NB4 (cell line): ENCODE measurements around the gene CHST14.

Source experiments
- DNase-seq: peaks from one replicate; pipeline ENCODE4 v3.0.0; 2010; ENCODE audit warnings: low read depth
- H3K4me3 ChIP-seq: one replicate; pipeline ENCODE4 v1.5.1; 2011; ENCODE audit warnings: mild to moderate bottlenecking, low read depth, low read length, moderate library complexity
- MAX ChIP-seq: IDR thresholded peaks from 2 replicates; pipeline ENCODE4 v1.6.1; 2011; ENCODE audit warnings: low read depth, low read length
- MYC ChIP-seq: IDR thresholded peaks from 2 replicates; pipeline ENCODE4 v1.6.1; 2011; ENCODE audit warnings: low read depth, low read length
- POLR2A ChIP-seq: IDR thresholded peaks from 2 replicates; pipeline ENCODE4 v1.6.1; 2011; ENCODE audit warnings: mild to moderate bottlenecking; ENCODE audit not compliant: insufficient read length; ENCODE audit errors: extremely low read depth
- TF ChIP-seq, protein P1 (sequence below): IDR thresholded peaks from one replicate; pipeline ENCODE4 v1.5.1; 2012; ENCODE audit warnings: low read depth, low read length

Gene CHST14

GRCh38 chr15:40464595-40465185 lies 6.1 kb upstream of the CHST14 start:
- TF ChIP-seq, protein P1, sequence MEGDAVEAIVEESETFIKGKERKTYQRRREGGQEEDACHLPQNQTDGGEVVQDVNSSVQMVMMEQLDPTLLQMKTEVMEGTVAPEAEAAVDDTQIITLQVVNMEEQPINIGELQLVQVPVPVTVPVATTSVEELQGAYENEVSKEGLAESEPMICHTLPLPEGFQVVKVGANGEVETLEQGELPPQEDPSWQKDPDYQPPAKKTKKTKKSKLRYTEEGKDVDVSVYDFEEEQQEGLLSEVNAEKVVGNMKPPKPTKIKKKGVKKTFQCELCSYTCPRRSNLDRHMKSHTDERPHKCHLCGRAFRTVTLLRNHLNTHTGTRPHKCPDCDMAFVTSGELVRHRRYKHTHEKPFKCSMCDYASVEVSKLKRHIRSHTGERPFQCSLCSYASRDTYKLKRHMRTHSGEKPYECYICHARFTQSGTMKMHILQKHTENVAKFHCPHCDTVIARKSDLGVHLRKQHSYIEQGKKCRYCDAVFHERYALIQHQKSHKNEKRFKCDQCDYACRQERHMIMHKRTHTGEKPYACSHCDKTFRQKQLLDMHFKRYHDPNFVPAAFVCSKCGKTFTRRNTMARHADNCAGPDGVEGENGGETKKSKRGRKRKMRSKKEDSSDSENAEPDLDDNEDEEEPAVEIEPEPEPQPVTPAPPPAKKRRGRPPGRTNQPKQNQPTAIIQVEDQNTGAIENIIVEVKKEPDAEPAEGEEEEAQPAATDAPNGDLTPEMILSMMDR: no peak
- TF ChIP-seq MAX (no peak), MYC (no peak), POLR2A (no peak)
- no peak for DNase-seq
- H3K4me3 ChIP-seq: no peak overlapping the region

DNA sequence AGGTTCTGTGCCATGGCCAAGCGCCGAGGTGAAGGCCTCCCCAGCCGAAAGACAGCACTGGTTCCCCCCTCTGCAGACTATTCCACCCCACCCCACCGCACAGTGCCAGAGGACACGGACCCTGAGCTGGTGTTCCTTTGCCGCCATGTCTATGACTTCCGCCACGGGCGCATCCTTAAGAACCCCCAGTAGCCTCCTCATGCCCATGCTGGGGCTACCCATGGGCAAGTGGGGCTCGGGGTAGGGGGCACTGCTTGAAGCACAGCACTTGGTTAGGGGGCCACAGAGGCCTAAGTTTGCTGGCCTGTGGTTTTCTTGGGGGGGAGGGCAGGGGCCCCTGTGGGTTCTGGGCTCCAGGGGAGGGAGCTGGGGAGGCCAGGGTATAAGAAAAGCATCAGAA lies 4.8 kb upstream of the CHST14 start:
- TF ChIP-seq MYC (no peak), POLR2A (no peak), MAX (no peak)
- TF ChIP-seq, protein P1: no peak
- no peak for DNase-seq
- no peak overlapping the region for H3K4me3 ChIP-seq

- H3K4me3 ChIP-seq: no peak overlapping the region
- TF ChIP-seq MYC: no peak
- no peak for TF ChIP-seq POLR2A
- no peak for TF ChIP-seq MAX
- TF ChIP-seq, protein P1: no peak
- no peak for DNase-seq
Measured at GRCh38 chr15:40466426-40467260, 4.1 kb upstream of the CHST14 start.

DNA sequence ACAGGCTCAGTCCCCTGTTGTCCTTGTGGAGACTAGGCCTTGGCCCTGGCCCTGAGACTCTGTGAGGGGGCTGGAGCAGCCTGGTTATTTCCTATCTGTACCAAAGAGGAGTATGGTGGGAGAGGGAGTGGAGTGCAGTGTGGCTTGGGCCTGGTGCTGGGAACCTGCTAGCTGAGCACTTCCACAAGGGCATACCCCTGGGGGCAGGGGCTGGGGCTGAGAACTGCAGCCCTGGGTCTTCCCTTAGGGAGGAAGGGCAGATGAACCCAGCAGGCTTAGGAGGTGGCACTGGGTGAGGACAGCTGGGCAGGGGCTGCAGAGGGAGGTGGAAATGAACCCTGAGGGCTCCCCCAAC lies 3.5 kb upstream of the CHST14 start:
- DNase-seq: no peak
- H3K4me3 ChIP-seq: no peak overlapping the region
- TF ChIP-seq, protein P1: no peak
- TF ChIP-seq MYC (no peak), POLR2A (no peak), MAX (no peak)

GRCh38 chr15:40468898-40469331 lies 1.9 kb upstream of the CHST14 start:
- H3K4me3 ChIP-seq: no peak overlapping the region
- TF ChIP-seq POLR2A: no peak
- TF ChIP-seq, protein P1: no peak
- no peak for TF ChIP-seq MAX
- TF ChIP-seq MYC: no peak
- DNase-seq: peak; percentile 61
